Measurements from ENCODE around the gene MYRF.

GRCh38 chr11:61792310-61793082 lies 40.1 kb downstream of the MYRF start, which contains the start of the genes FEN1 and TMEM258:
- TF ChIP-seq EZH2 (IDR thresholded peaks at IDR 0.05) (no peak), POLR2AphosphoS5 (IDR thresholded peaks at IDR 0.05; ENCODE audit: borderline replicate concordance, low read depth, low read length) (peak; percentile 93)

Measured in SK-N-MC (cell line).